ENCODE results near the gene RNF31.

Gene RNF31

GRCh38 chr14:24176599-24176998 lies 29.3 kb downstream of the RNF31 start:
- no peak for TF ChIP-seq CTCF (IDR thresholded peaks at IDR 0.05; ENCODE audit: low read depth, low read length)

GRCh38 chr14:24177041-24177825 lies 29.9 kb downstream of the RNF31 start:
- H3K4me3 ChIP-seq (ENCODE audit: low read depth, low read length): no peak overlapping the region
- no peak for TF ChIP-seq CTCF (IDR thresholded peaks at IDR 0.05; ENCODE audit: low read depth, low read length)

More at GRCh38 chr14:24176599-24176998, 29.3 kb downstream of the RNF31 start:
- H3K4me3 ChIP-seq (ENCODE audit: low read depth, low read length): no peak overlapping the region

- H3K4me3 ChIP-seq (ENCODE audit: low read depth, low read length): no peak overlapping the region
- no peak for TF ChIP-seq CTCF (IDR thresholded peaks at IDR 0.05; ENCODE audit: low read depth, low read length)
These were observed 30.6 kb downstream of the RNF31 start for GRCh38 chr14:24177891-24178290.

DNA sequence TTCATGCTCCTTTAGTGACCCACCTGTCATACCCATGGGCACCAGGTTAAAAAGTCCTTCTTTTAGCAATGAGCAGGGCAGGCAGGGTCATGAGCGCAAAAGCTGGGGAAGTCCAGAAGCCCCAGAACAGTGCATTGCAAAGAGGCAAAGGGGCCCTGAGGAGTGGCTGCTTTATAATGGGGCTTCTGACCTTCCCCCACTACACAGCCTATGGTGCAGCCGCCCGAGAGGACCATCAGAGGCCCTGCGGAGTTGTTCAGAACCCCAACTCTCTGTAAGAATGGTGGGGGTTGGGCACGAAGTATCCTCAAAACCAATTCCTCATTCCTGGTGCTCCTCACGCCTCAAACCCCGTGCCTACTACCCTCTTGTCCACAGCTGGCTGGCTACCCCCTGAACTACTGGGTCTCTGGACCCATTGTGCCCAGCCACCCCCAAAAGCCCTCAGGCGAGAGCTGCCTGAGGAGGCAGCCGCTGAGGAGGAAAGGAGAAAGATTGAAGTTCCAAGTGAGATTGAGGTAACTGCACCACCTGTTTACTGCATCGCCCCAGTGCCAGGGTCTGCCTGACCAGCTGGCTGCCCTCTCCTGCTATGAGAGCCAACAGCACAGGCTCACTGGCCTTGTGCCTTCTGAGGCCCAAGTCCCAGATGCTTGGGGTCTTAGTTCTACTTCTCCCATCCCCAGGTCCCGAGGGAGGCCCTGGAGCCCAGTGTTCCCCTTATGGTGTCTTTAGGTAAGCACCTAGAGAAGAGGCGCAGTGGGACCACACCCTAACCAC lies 31.3 kb downstream of the RNF31 start:
- H3K4me3 ChIP-seq (ENCODE audit: low read depth, low read length): no peak overlapping the region
- no peak for TF ChIP-seq CTCF (IDR thresholded peaks at IDR 0.05; ENCODE audit: low read depth, low read length)

DNA sequence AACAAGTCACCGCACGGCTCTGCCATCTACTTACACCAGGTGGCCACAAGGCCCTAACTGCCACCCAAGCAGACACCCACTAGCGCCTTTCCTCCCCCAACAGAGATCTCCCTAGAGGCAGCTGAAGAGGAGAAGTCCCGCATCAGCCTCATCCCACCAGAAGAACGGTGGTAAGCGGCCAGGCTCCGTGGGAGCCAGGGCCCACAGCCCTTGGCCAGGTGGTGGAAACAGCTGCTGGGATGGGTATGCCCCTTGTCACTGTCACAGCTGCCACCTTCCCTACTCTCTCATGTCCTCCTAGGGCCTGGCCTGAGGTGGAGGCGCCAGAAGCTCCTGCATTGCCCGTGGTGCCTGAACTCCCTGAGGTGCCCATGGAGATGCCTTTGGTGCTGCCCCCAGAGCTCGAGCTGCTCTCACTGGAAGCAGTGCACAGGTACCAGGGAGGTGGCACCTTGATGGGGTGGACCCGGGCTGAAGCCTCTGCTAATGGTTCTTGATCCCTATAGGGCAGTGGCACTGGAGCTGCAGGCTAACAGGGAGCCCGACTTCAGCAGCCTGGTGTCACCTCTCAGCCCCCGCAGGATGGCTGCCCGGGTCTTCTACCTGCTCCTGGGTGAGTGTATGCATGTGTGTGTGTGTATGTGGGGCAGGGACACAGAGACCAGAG lies 32.1 kb downstream of the RNF31 start:
- H3K4me3 ChIP-seq (ENCODE audit: low read depth, low read length): no peak overlapping the region
- TF ChIP-seq CTCF (IDR thresholded peaks at IDR 0.05; ENCODE audit: low read depth, low read length): no peak

- no peak for TF ChIP-seq CTCF (IDR thresholded peaks at IDR 0.05; ENCODE audit: low read depth, low read length)
- H3K4me3 ChIP-seq (ENCODE audit: low read depth, low read length): no peak overlapping the region
These were observed 32.9 kb downstream of the RNF31 start for GRCh38 chr14:24179961-24180796.
